MM.1S (cell line): ENCODE data around the gene CACNG4.

Experiments used
- CTCF ChIP-seq: fragments of 300-600 bp; sonication (generic); IDR thresholded peaks from 2 replicates; pipeline ENCODE4 v1.5.1; 2016; ENCODE audit warnings: antibody characterized with exemption, low read length, mixed read lengths
- EZH2 ChIP-seq: fragments of 300-600 bp; sonication (generic); optimal IDR thresholded peaks from 2 replicates; pipeline ENCODE3; 2017; ENCODE audit warnings: low read depth, mild to moderate bottlenecking, antibody characterized with exemption, low read length, mixed read lengths

GRCh38 chr17:66957951-66958579, 6.4 kb upstream of the CACNG4 start:
- TF ChIP-seq EZH2 (no peak), CTCF (no peak)
